SK-N-SH (cell line): ENCODE measurements around the gene RAPSN. TPM values are rescaled to one million over a fixed set of nuclear protein-coding genes. Genes with fewer than 3 reads are reported as not detected.
A peak's percentile ranks its signal among the peaks of the same experiment; 100 is the strongest.

ENCODE experiments used
- CTCF ChIA-PET: fragments of 300-600, 350-600 bp; formaldehyde crosslinking; extraction: SDS; loops from one replicate; lab custom pipeline; 2021; lab: Yijun Ruan, JAX
- POLR2A ChIA-PET: fragments of 350-600 bp; sonication (Branson Sonifier 250); formaldehyde crosslinking; extraction: SDS; loops from one replicate; lab custom pipeline; 2020; ENCODE audit warnings: antibody characterized with exemption, inconsistent platforms; lab: Yijun Ruan, JAX
- DNase-seq: peaks from one replicate; pipeline ENCODE4 v3.0.0; 2012
- H2AFZ ChIP-seq: fragments of 200-600 bp; sonication (generic); 2 replicates; pipeline ENCODE4 v1.8.1; 2016; ENCODE audit warnings: antibody characterized with exemption, mild to moderate bottlenecking, low read depth
- H3F3A ChIP-seq: fragments of 200-600 bp; sonication (generic); replicated peaks from 2 replicates; pipeline ENCODE3; 2016; ENCODE audit warnings: antibody characterized with exemption, mild to moderate bottlenecking; ENCODE audit not compliant: insufficient read depth
- H3K27ac ChIP-seq, 2 experiments: fragments of 200-500 bp in 1 of 2; fragments of 200-600 bp in 1 of 2; sonication (Bioruptor generic) in 1 of 2; sonication (generic), shearing (Covaris generic) in 1 of 2; 2 replicates each; pipeline versions ENCODE4 v1.5.1 to v1.6.1; 2014 to 2016; ENCODE audit warnings: low read depth in 2 of 2, inconsistent platforms in 1 of 2, low read length in 1 of 2, mild to moderate bottlenecking in 1 of 2, mixed read lengths in 1 of 2
- H3K27me3 ChIP-seq: fragments of 200-600 bp; sonication (generic), shearing (Covaris generic); 2 replicates; pipeline ENCODE4 v1.6.1; 2016; ENCODE audit warnings: mixed run types; ENCODE audit not compliant: insufficient read depth
- H3K36me3 ChIP-seq, 2 experiments: fragments of 200-500 bp in 1 of 2; fragments of 200-600 bp in 1 of 2; sonication (Bioruptor generic) in 1 of 2; sonication (generic) in 1 of 2; replicated peaks in 1 of 2; 2 replicates each; pipeline versions ENCODE3 to v1.5.1; 2014 to 2016; ENCODE audit warnings: low read length in 1 of 2, mild to moderate bottlenecking in 1 of 2; ENCODE audit not compliant: insufficient read depth in 2 of 2, control insufficient read depth in 1 of 2
- H3K4me1 ChIP-seq, 2 experiments: fragments of 200-500 bp in 1 of 2; fragments of 200-600 bp in 1 of 2; sonication (Bioruptor generic) in 1 of 2; sonication (generic), shearing (Covaris generic) in 1 of 2; 2 replicates each; pipeline versions ENCODE4 v1.5.1 to v1.6.1; 2014 to 2016; ENCODE audit warnings: low read depth in 1 of 2, low read length in 1 of 2, mixed run types in 1 of 2; ENCODE audit not compliant: insufficient read depth in 2 of 2, control insufficient read depth in 1 of 2
- H3K4me2 ChIP-seq: fragments of 200-600 bp; sonication (generic), shearing (Covaris generic); 2 replicates; pipeline ENCODE4 v1.6.1; 2017; ENCODE audit warnings: mixed run types
- H3K4me3 ChIP-seq, 2 experiments: fragments of 200-500 bp in 1 of 2; fragments of 200-600 bp in 1 of 2; sonication (Bioruptor generic) in 1 of 2; sonication (generic), shearing (Covaris generic) in 1 of 2; 2 replicates each; pipeline versions ENCODE4 v1.5.1 to v1.8.1; 2014 to 2016; ENCODE audit warnings: low read depth in 2 of 2, inconsistent platforms in 1 of 2, low read length in 1 of 2, mild to moderate bottlenecking in 1 of 2, mixed read lengths in 1 of 2, moderate library complexity in 1 of 2
- H3K79me2 ChIP-seq: fragments of 200-600 bp; sonication (generic); 2 replicates; pipeline ENCODE4 v1.8.1; 2017; ENCODE audit warnings: mild to moderate bottlenecking; ENCODE audit not compliant: insufficient read depth
- H3K9ac ChIP-seq: fragments of 200-600 bp; sonication (generic); 2 replicates; pipeline ENCODE4 v1.6.1; 2017; ENCODE audit warnings: mixed run types
- H3K9me2 ChIP-seq: fragments of 200-600 bp; sonication (generic); 2 replicates; pipeline ENCODE4 v1.6.1; 2017; ENCODE audit warnings: mixed run types
- H3K9me3 ChIP-seq: fragments of 200-600 bp; sonication (generic); 2 replicates; pipeline ENCODE4 v1.6.1; 2017; ENCODE audit warnings: mixed run types, mild to moderate bottlenecking, moderate library complexity
- H4K20me1 ChIP-seq: fragments of 200-600 bp; sonication (generic); 2 replicates; pipeline ENCODE4 v1.6.1; 2017; ENCODE audit warnings: mild to moderate bottlenecking, mixed run types; ENCODE audit not compliant: insufficient read depth
- FOXJ3 ChIP-seq: sonication (generic); formaldehyde crosslinking; IDR thresholded peaks from 2 replicates; pipeline ENCODE4 v1.5.1; 2020; ENCODE audit warnings: mild to moderate bottlenecking, missing genetic modification reagents
- MXI1 ChIP-seq: IDR thresholded peaks from 2 replicates; pipeline ENCODE4 v1.6.1; 2012; ENCODE audit warnings: mild to moderate bottlenecking, low read depth, low read length, improper control_type of control experiment
- NFIC ChIP-seq: IDR thresholded peaks from 2 replicates; pipeline ENCODE4 v1.4.0; 2012; ENCODE audit warnings: borderline replicate concordance
- RAD21 ChIP-seq: IDR thresholded peaks from 2 replicates; pipeline ENCODE4 v1.6.1; 2012; ENCODE audit warnings: mild to moderate bottlenecking, low read length
- SMC3 ChIP-seq: IDR thresholded peaks from 2 replicates; pipeline ENCODE4 v1.6.1; 2012; ENCODE audit warnings: low read depth, low read length, improper control_type of control experiment
- WGBS: methylation state at CpG from one replicate; pipeline ENCODE4 v1.1.6; 2017; ENCODE audit warnings: low lambda C conversion rate; 5-methylcytosine and 5-hydroxymethylcytosine counted together
- polyA plus RNA-seq, 3 experiments: library from polyadenylated mRNA; depleted of rRNA; stranded (reverse); fragments of >200 nt; gene quantifications; 2 replicates each; pipeline ENCODE4 v1.2.3, GENCODE V29; 2012
- TF ChIP-seq, protein P1 (sequence below): IDR thresholded peaks from 2 replicates; pipeline ENCODE4 v1.4.0; 2012; ENCODE audit warnings: low read depth, borderline replicate concordance
- TF ChIP-seq, protein P2 (sequence below): IDR thresholded peaks from 2 replicates; pipeline ENCODE4 v1.4.0; 2012; ENCODE audit warnings: low read depth, borderline replicate concordance

RAPSN gene
- polyA plus RNA-seq, 1 of the 3 experiments (the other 2 are of a cell fraction), result 0.07 TPM

DNA sequence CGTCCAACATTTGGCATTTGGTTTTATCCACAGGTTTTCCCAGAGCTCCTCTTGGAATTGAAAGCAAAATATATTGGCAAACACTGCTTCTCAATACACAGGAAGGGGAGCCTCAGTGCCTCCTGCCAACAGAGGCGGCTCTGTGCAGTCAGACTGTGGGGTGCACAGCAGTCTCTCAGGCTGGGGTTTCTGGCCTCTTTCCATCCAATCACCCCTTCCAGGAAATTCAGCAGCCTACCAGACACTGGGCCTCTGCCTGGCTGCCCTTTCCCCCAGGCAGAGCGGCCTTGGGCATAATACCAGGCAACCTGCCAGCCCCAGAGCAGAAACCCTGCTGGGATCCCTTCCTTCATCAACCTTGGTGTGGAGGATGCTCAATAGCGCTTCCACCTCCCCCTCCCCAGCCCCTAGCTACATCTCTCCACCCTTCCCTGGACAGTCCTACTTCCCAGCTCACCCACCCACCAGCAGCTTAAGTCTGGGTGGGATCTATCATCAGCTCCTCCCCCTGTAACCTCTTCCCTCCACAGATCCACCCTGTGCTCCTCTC is 17.8 kb upstream of the RAPSN start:
- H3K9me3 ChIP-seq, result no peaks in the 10 kb centered on the region
- ChIA-PET POLR2A (interaction anchor here (1.0 kb wide), 1 partner anchor 112 kb away, joined by 3 read pairs; the partner anchor contains the start of genes KBTBD4 and NDUFS3), CTCF (interaction anchor here (0.6 to 3.1 kb wide), 2 partner anchors 12 to 350 kb away, joined by 3 to 14 read pairs; no protein-coding TSS in a partner anchor)
- peaks cover 53 to 60% of the 10 kb centered on the region in 2 experiments for H3K36me3 ChIP-seq
- no peaks in the 10 kb centered on the region for H3K27me3 ChIP-seq
- peak overlapping the region in 1 of 2 experiments; percentile 68; a peak in 3 of 4 replicates for H3K27ac ChIP-seq
- H3K9ac ChIP-seq, result no peak overlapping the region
- H3K9me2 ChIP-seq, result no peaks in the 10 kb centered on the region
- DNase-seq, result peak; percentile 57
- 61% methylated on average over 2 of the region's 4 CpGs for WGBS
- TF ChIP-seq NFIC, result peak; percentile 28; the same call in 1 of the 2 replicates
- TF ChIP-seq RAD21, result no peak
- TF ChIP-seq, all 33 proteins: peak for 1
- Histone ChIP-seq H2AFZ (no peak overlapping the region), H3F3A (peaks cover 11% of the 10 kb centered on the region), H3K4me1 (peaks cover 19 to 25% of the 10 kb centered on the region in 2 experiments; a peak in 3 of 4 replicates), H3K4me2 (0 out of 2 replicates have a peak overlapping the region, but pooled peaks have one; percentile 15), H4K20me1 (peaks cover 36% of the 10 kb centered on the region), H3K4me3 (no peak overlapping the region), H3K79me2 (peaks cover 72% of the 10 kb centered on the region)

DNA sequence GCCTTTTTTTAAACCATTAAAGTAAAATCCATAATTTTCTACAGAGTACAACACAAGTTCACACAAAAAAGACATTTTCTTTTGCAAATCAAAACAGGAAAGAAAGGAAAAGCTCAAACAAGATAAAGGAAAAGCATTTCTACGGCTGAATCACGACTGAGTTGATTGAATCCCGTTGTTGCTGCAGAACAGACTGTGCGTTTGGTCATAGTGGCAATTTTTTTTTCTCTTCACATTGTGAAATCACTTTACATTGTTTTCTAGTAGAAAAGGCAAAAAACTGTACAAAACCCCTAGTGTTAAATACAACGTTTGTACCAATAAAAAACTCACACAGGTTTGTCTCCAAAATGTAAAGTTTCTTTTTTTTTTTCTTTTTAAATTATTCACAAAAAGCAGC is 17.3 kb upstream of the RAPSN start:
- no peak for DNase-seq
- TF ChIP-seq, protein P1, sequence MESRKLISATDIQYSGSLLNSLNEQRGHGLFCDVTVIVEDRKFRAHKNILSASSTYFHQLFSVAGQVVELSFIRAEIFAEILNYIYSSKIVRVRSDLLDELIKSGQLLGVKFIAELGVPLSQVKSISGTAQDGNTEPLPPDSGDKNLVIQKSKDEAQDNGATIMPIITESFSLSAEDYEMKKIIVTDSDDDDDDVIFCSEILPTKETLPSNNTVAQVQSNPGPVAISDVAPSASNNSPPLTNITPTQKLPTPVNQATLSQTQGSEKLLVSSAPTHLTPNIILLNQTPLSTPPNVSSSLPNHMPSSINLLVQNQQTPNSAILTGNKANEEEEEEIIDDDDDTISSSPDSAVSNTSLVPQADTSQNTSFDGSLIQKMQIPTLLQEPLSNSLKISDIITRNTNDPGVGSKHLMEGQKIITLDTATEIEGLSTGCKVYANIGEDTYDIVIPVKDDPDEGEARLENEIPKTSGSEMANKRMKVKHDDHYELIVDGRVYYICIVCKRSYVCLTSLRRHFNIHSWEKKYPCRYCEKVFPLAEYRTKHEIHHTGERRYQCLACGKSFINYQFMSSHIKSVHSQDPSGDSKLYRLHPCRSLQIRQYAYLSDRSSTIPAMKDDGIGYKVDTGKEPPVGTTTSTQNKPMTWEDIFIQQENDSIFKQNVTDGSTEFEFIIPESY, result no peak
- no peak for TF ChIP-seq MXI1
- TF ChIP-seq, protein P2, sequence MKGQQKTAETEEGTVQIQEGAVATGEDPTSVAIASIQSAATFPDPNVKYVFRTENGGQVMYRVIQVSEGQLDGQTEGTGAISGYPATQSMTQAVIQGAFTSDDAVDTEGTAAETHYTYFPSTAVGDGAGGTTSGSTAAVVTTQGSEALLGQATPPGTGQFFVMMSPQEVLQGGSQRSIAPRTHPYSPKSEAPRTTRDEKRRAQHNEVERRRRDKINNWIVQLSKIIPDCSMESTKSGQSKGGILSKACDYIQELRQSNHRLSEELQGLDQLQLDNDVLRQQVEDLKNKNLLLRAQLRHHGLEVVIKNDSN, result no peak
- TF ChIP-seq FOXJ3, result no peak
- TF ChIP-seq SMC3, result no peak
- TF ChIP-seq, all 33 proteins: peak for 0
- Histone ChIP-seq H3K27me3 (no peaks in the 10 kb centered on the region), H3K9me2 (no peaks in the 10 kb centered on the region), H3K4me3 (no peak overlapping the region), H3K4me2 (no peak overlapping the region), H2AFZ (no peak overlapping the region), H3K27ac (peak overlapping the region in 1 of 2 experiments; percentile 68; a peak in 3 of 4 replicates), H3K4me1 (peaks cover 19 to 25% of the 10 kb centered on the region in 2 experiments; a peak in 3 of 4 replicates), H3K79me2 (peaks cover 72% of the 10 kb centered on the region), H3K36me3 (peaks cover 47 to 54% of the 10 kb centered on the region in 2 experiments), H3F3A (peaks cover 11% of the 10 kb centered on the region), H3K9ac (no peak overlapping the region), H3K9me3 (no peaks in the 10 kb centered on the region), H4K20me1 (peaks cover 36% of the 10 kb centered on the region)
- ChIA-PET POLR2A (interaction anchor here (1.0 kb wide), 1 partner anchor 113 kb away, joined by 3 read pairs; the partner anchor contains the start of genes KBTBD4 and NDUFS3), CTCF (interaction anchor here (0.6 to 3.1 kb wide), 3 partner anchors 8 to 351 kb away, joined by 3 to 14 read pairs (median 3); no protein-coding TSS in a partner anchor)
- WGBS, result 62% methylated on average over 5 of the region's 5 CpGs
